CD8-positive, alpha-beta memory T cell (primary cell): ENCODE data around the gene GUF1. TPM values are rescaled to one million over a fixed set of nuclear protein-coding genes. Genes with fewer than 3 reads are reported as not detected.

Experiments
- CTCF ChIA-PET: fragments of 350-600 bp; sonication (Branson Sonifier 250); formaldehyde crosslinking; loops from one replicate; lab custom pipeline; 2021; ENCODE audit warnings: antibody characterized with exemption; lab: Charles Lee
- POLR2A ChIA-PET: fragments of 350-600 bp; sonication (Branson Sonifier 250); formaldehyde crosslinking; loops from one replicate; lab custom pipeline; 2021; ENCODE audit warnings: antibody characterized with exemption; lab: Charles Lee
- DNase-seq, 5 donors: peaks; one replicate each; pipeline versions ENCODE4 v3.0.0 to v3.0.0-alpha.2; 2020 to 2022; ENCODE audit warnings: mixed read lengths in 1 of 5
- H3K27ac ChIP-seq: one replicate; pipeline ENCODE4 v1.7.0; 2013; ENCODE audit warnings: low read depth, mild to moderate bottlenecking, low read length, moderate library complexity
- H3K27me3 ChIP-seq: 2 replicates; pipeline ENCODE4 v1.7.0; 2013; ENCODE audit warnings: low read length, mild to moderate bottlenecking; ENCODE audit not compliant: insufficient read depth, poor library complexity, severe bottlenecking
- H3K36me3 ChIP-seq: 2 replicates; pipeline ENCODE4 v1.7.0; 2013; ENCODE audit warnings: mild to moderate bottlenecking, low read length, moderate library complexity; ENCODE audit not compliant: insufficient read depth
- H3K4me1 ChIP-seq: 2 replicates; pipeline ENCODE4 v1.7.0; 2013; ENCODE audit warnings: mild to moderate bottlenecking, low read length, moderate library complexity; ENCODE audit not compliant: insufficient read depth
- H3K4me3 ChIP-seq: 2 replicates; pipeline ENCODE4 v1.7.0; 2013; ENCODE audit warnings: mild to moderate bottlenecking, low read length
- H3K9me3 ChIP-seq: 2 replicates; pipeline ENCODE4 v1.7.0; 2013; ENCODE audit warnings: mild to moderate bottlenecking, low read length
- H3K27ac Mint-ChIP-seq, 8 donors: one replicate each; pipeline ENCODE4 v1.8.0; 2020 to 2021; ENCODE audit warnings: mixed read lengths in 8 of 8, mild to moderate bottlenecking in 6 of 8, inconsistent platforms in 3 of 8, moderate library complexity in 3 of 8
- H3K27me3 Mint-ChIP-seq, 2 donors: one replicate each; pipeline ENCODE4 v1.8.0; 2020 to 2021; ENCODE audit warnings: mixed read lengths in 2 of 2, mild to moderate bottlenecking in 1 of 2, moderate library complexity in 1 of 2
- H3K36me3 Mint-ChIP-seq, 3 donors: one replicate each; pipeline ENCODE4 v1.8.0; 2020 to 2021; ENCODE audit warnings: mixed read lengths in 3 of 3, inconsistent platforms in 1 of 3, mild to moderate bottlenecking in 1 of 3
- H3K4me1 Mint-ChIP-seq, 3 donors: one replicate each; pipeline ENCODE4 v1.8.0; 2020 to 2021; ENCODE audit warnings: mixed read lengths in 3 of 3, inconsistent platforms in 1 of 3, mild to moderate bottlenecking in 1 of 3
- H3K4me3 Mint-ChIP-seq, 7 donors: one replicate each; pipeline ENCODE4 v1.8.0; 2020 to 2021; ENCODE audit warnings: mixed read lengths in 7 of 7, mild to moderate bottlenecking in 6 of 7, moderate library complexity in 4 of 7, inconsistent platforms in 2 of 7
- H3K9me3 Mint-ChIP-seq, 5 donors: one replicate each; pipeline ENCODE4 v1.8.0; 2020 to 2022; ENCODE audit warnings: mixed read lengths in 5 of 5, mild to moderate bottlenecking in 3 of 5, moderate library complexity in 2 of 5, inconsistent platforms in 1 of 5
- polyA plus RNA-seq: library from polyadenylated mRNA; unstranded; fragments of 300-500 nt; fragmentation: Illumina TruSeq; gene quantifications from one replicate; pipeline ENCODE4 v1.2.3, GENCODE V29; 2021
- total RNA-seq, 2 experiments: library from RNA; stranded (reverse); gene quantifications; one replicate each; pipeline ENCODE4 v1.2.3, GENCODE V29; 2021

The GUF1 gene
- total and polyA plus RNA-seq, 3 experiments from 2014 or later, result 8.7 to 43.0 (median 41.3) TPM

DNA sequence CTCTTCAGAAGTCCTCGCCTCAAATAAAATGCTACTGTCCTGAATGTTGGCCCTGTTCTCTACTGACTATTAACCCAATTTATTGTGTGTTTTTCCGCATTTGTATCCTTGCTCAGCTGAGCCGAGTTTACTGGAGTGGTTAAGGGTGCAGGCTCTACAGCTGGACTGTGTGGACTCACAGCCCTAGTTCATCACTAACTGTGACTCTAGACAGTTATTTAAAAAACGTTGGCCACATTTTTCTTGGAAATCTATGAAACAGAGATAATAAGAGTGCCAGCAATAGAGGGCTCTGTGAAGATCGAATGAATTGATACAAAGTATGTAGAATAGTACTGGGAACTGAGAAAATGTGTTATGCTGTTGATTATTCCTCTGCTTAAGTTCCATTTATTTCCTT, 2.9 kb upstream of the GUF1 start:
- DNase-seq, result no peak
- Histone ChIP-seq H3K4me3 (no peak overlapping the region), H3K27ac (no peak overlapping the region), H3K9me3 (no peaks in the 10 kb centered on the region), H3K27me3 (no peaks in the 10 kb centered on the region), H3K4me1 (peaks cover 19% of the 10 kb centered on the region), H3K36me3 (no peaks in the 10 kb centered on the region)
- Mint-ChIP-seq H3K27ac (peak overlapping the region in 1 of 8 donors; percentile 14), H3K4me3 (no peak overlapping the region), H3K27me3 (peaks cover 7 to 17% of the 10 kb centered on the region in 2 donors), H3K36me3 (peaks cover 0 to 12% (median 0%) of the 10 kb centered on the region in 3 donors), H3K9me3 (no peaks in the 10 kb centered on the region), H3K4me1 (peaks cover 22 to 33% (median 31%) of the 10 kb centered on the region in 3 donors)
- CTCF ChIA-PET, result no interaction called here
- POLR2A ChIA-PET, result no interaction called here

DNA sequence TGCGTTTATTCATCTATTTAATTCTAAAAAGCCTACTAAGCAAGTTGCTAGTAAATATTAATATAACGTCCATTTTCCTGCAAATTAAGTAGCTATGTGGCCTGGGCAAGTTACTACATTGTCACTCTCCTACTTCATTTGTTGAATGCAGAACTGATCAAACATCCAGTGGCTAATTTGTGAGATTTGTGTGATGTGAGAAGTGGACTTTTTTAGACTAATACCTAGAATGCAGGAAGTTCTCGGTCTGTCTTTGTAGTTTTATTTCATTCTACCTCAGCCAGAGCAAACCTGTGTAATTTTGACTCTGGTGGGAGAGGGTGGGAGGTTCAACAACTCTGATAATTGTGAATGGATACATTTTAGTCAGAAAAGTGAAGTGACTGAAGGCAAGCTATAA, 840 bp downstream of the GUF1 start:
- DNase-seq, result no peak
- peak overlapping the region; percentile 94 for H3K27ac ChIP-seq
- ChIA-PET POLR2A (interaction anchor here (1.8 to 2.6 kb wide), 2 partner anchors 30 to 47 kb away, joined by 6 to 29 read pairs; partner anchors contain the start of gene GNPDA2), CTCF (interaction anchor here (0.9 to 2.0 kb wide), 3 partner anchors 11 to 47 kb away, joined by 3 to 7 read pairs (median 3); partner anchors contain the start of gene GNPDA2)
- peak overlapping the region; percentile 98 to 100 (median 99) for H3K27ac Mint-ChIP-seq
- H3K4me3 ChIP-seq, result peak overlapping the region; percentile 89
- H3K36me3 ChIP-seq, result peaks cover 11% of the 10 kb centered on the region
- peaks cover 0 to 3% of the 10 kb centered on the region in 2 donors for H3K27me3 Mint-ChIP-seq
- peaks cover 0 to 35% (median 2%) of the 10 kb centered on the region in 3 donors for H3K36me3 Mint-ChIP-seq
- peaks cover 27% of the 10 kb centered on the region for H3K4me1 ChIP-seq
- peaks cover 35 to 56% (median 52%) of the 10 kb centered on the region in 3 donors for H3K4me1 Mint-ChIP-seq
- no peaks in the 10 kb centered on the region for H3K9me3 Mint-ChIP-seq
- peak overlapping the region; percentile 95 to 99 (median 97) for H3K4me3 Mint-ChIP-seq
- no peaks in the 10 kb centered on the region for H3K9me3 ChIP-seq
- H3K27me3 ChIP-seq, result no peaks in the 10 kb centered on the region

DNA sequence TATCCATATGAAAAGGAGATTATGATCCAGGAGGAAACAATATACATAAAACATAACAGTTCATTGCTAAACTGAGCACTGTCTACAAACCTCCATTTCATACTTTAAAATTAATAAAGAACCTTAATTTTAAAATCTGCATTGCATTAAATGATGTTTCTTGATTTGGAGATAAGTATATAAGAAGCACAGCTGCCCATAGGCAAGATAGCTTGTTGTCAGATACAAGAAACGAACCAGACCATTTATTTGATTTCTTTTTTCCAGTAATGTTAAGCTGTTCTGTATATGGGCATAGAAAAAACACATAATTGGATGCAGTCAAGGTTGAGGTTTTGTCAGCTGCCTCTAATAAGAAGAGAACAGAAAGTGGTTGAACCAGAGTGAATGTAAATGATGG, 6.4 kb downstream of the GUF1 start:
- Mint-ChIP-seq H3K27me3 (no peaks in the 10 kb centered on the region), H3K27ac (peak overlapping the region in 4 of 8 donors; percentile 3 to 65 (median 46)), H3K36me3 (peaks cover 6 to 73% (median 17%) of the 10 kb centered on the region in 3 donors), H3K4me1 (peaks cover 33 to 64% (median 48%) of the 10 kb centered on the region in 3 donors), H3K4me3 (no peak overlapping the region), H3K9me3 (no peaks in the 10 kb centered on the region)
- H3K4me1 ChIP-seq, result peaks cover 12% of the 10 kb centered on the region
- H3K27me3 ChIP-seq, result no peaks in the 10 kb centered on the region
- H3K27ac ChIP-seq, result no peak overlapping the region
- ChIA-PET POLR2A (no interaction called here), CTCF (no interaction called here)
- peaks cover 18% of the 10 kb centered on the region for H3K36me3 ChIP-seq
- DNase-seq, result no peak
- no peak overlapping the region for H3K4me3 ChIP-seq
- H3K9me3 ChIP-seq, result no peaks in the 10 kb centered on the region

DNA sequence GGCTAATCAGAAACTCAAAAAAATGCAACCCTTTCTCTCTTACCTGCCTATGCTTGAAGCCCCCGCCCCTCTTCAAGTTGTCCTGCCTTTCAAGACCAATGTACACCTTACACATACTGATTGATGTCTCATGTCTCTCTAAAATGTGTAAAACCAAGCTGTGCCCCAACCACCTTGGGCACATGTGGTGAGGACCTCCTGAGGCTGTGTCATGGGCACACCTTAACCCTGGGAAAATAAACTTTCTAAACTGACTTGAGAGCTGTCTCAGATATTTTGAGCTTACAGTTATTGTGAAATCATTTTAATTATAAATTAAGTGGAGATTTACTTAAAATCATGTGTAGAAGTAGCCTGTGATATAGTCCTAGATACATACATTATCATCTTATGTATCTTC, 22.2 kb downstream of the GUF1 start:
- no peaks in the 10 kb centered on the region for H3K27me3 Mint-ChIP-seq
- peaks cover 8 to 82% (median 18%) of the 10 kb centered on the region in 3 donors for H3K36me3 Mint-ChIP-seq
- Histone ChIP-seq H3K27me3 (no peaks in the 10 kb centered on the region), H3K4me3 (no peak overlapping the region), H3K4me1 (no peaks in the 10 kb centered on the region), H3K36me3 (peaks cover 16% of the 10 kb centered on the region), H3K27ac (no peak overlapping the region), H3K9me3 (no peaks in the 10 kb centered on the region)
- peaks cover 2 to 13% (median 10%) of the 10 kb centered on the region in 3 donors for H3K4me1 Mint-ChIP-seq
- ChIA-PET POLR2A (no interaction called here), CTCF (no interaction called here)
- H3K4me3 Mint-ChIP-seq, result no peak overlapping the region
- H3K27ac Mint-ChIP-seq, result peak overlapping the region in 3 of 8 donors; percentile 2 to 56 (median 51)
- no peaks in the 10 kb centered on the region for H3K9me3 Mint-ChIP-seq
- DNase-seq, result no peak

DNA sequence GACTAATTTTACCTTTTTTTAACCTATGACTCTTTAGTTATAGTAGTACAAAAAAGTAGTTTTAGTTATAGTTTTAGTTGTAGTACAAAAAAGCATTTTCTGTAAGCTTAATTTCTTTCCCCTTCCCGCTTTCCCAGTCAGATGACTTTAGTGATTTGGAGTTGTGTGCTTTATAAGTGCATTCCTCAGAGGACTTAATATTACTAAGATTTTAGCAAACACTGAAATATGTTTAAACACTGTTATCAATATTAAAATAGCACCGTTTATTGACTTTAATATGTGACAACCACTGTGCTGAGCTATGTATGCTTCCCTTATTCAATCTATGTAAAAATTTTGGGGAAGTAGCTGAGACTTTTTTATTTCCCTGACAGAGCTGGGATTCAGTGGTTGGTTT, 22.8 kb downstream of the GUF1 start:
- no peak overlapping the region for H3K4me3 Mint-ChIP-seq
- CTCF ChIA-PET, result no interaction called here

DNA sequence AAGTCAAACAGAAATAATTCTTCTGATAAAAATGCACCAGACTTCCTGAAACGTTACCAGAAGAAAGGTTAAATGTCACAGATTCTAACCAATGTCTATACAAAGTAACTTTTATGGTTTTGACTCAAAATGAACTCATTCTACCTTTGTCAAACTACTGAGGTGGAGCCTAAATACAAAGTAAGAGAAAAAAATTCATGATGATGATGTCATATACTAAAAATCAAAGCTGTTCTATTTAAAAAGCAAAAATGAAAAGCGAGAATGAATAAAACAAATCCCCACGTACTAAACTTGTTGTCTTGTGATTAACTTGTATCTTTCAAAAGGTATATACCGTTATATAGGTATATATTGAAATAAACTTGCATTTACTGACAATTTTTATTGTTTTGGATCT, 26.5 kb downstream of the GUF1 start:
- ChIA-PET POLR2A (no interaction called here), CTCF (no interaction called here)
- H3K36me3 ChIP-seq, result peaks cover 15% of the 10 kb centered on the region
- no peak for DNase-seq
- H3K9me3 Mint-ChIP-seq, result no peaks in the 10 kb centered on the region
- H3K4me1 Mint-ChIP-seq, result peaks cover 6 to 15% (median 9%) of the 10 kb centered on the region in 3 donors
- peak overlapping the region in 1 of 8 donors; percentile 43 for H3K27ac Mint-ChIP-seq
- no peaks in the 10 kb centered on the region for H3K9me3 ChIP-seq
- no peaks in the 10 kb centered on the region for H3K27me3 Mint-ChIP-seq
- peaks cover 0 to 64% (median 12%) of the 10 kb centered on the region in 3 donors for H3K36me3 Mint-ChIP-seq
- H3K4me3 Mint-ChIP-seq, result no peak overlapping the region
- no peak overlapping the region for H3K27ac ChIP-seq
- H3K27me3 ChIP-seq, result no peaks in the 10 kb centered on the region
- no peaks in the 10 kb centered on the region for H3K4me1 ChIP-seq
- no peak overlapping the region for H3K4me3 ChIP-seq

More for the DNA sequence above, 22.8 kb downstream of the GUF1 start:
- Mint-ChIP-seq H3K36me3 (peaks cover 7 to 78% (median 17%) of the 10 kb centered on the region in 3 donors), H3K27ac (peak overlapping the region in 2 of 8 donors; percentile 22 to 79), H3K27me3 (no peaks in the 10 kb centered on the region), H3K9me3 (no peaks in the 10 kb centered on the region), H3K4me1 (peaks cover 2 to 11% (median 7%) of the 10 kb centered on the region in 3 donors)
- Histone ChIP-seq H3K27ac (no peak overlapping the region), H3K27me3 (no peaks in the 10 kb centered on the region), H3K36me3 (peaks cover 16% of the 10 kb centered on the region), H3K4me1 (no peaks in the 10 kb centered on the region), H3K9me3 (no peaks in the 10 kb centered on the region), H3K4me3 (no peak overlapping the region)
- no peak for DNase-seq
- POLR2A ChIA-PET, result no interaction called here

DNA sequence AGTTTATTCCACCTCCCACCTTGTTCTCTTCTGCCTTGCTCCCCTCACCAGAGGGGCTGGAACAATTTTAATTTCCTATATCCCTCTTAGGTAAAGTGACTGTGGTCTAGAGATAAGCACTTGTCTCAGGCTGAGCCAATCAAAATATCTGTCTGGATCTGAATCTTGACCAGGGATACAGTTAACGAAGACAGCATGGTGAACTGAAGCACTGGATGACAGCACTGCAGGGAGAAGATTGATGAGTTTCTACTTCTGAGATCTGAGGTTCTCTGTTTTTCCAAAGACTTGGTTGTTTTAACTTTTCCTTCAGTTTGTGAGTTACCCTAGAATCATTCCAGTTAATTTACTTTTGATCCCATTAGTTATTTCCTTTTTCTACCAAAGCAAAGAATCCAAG, 34.9 kb downstream of the GUF1 start:
- H3K4me1 ChIP-seq, result no peaks in the 10 kb centered on the region
- Mint-ChIP-seq H3K4me1 (peaks cover 10 to 18% (median 10%) of the 10 kb centered on the region in 3 donors), H3K9me3 (no peaks in the 10 kb centered on the region), H3K36me3 (peaks cover 0 to 32% (median 2%) of the 10 kb centered on the region in 3 donors), H3K27ac (peak overlapping the region in 1 of 8 donors; percentile 23), H3K27me3 (no peaks in the 10 kb centered on the region), H3K4me3 (no peak overlapping the region)
- no peak for DNase-seq
- ChIA-PET POLR2A (no interaction called here), CTCF (no interaction called here)
- no peaks in the 10 kb centered on the region for H3K36me3 ChIP-seq
- H3K27me3 ChIP-seq, result no peaks in the 10 kb centered on the region
- H3K27ac ChIP-seq, result no peak overlapping the region
- H3K9me3 ChIP-seq, result no peaks in the 10 kb centered on the region
- H3K4me3 ChIP-seq, result no peak overlapping the region

DNA sequence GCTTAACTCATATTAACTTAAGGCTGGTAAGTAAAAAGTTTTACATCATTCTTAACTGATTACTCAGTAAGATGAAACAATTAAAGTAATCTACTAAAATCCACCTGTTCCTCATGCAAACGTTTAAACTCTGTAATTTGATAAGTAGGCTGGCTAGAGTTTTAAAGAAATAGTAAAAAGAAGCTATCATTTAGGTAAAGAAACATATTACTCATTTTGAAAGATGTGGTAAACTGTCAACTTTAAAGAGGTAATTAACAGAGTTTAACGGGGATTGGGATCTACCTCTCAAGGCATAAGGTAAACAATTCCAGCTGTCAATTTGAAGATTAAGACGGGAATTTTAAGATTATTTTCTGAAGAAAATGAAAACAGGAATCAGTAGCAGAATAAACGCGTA, 38.4 kb downstream of the GUF1 start:
- Mint-ChIP-seq H3K4me3 (no peak overlapping the region), H3K9me3 (no peaks in the 10 kb centered on the region), H3K27ac (no peak overlapping the region), H3K27me3 (no peaks in the 10 kb centered on the region), H3K4me1 (peaks cover 23 to 42% (median 39%) of the 10 kb centered on the region in 3 donors), H3K36me3 (peaks cover 0 to 33% (median 6%) of the 10 kb centered on the region in 3 donors)
- Histone ChIP-seq H3K27me3 (no peaks in the 10 kb centered on the region), H3K4me1 (peaks cover 5% of the 10 kb centered on the region), H3K27ac (no peak overlapping the region), H3K36me3 (no peaks in the 10 kb centered on the region), H3K9me3 (no peaks in the 10 kb centered on the region), H3K4me3 (no peak overlapping the region)
- POLR2A ChIA-PET, result no interaction called here
- DNase-seq, result no peak
- CTCF ChIA-PET, result no interaction called here
